ENCODE measurements around the gene KCNK6.

DNA sequence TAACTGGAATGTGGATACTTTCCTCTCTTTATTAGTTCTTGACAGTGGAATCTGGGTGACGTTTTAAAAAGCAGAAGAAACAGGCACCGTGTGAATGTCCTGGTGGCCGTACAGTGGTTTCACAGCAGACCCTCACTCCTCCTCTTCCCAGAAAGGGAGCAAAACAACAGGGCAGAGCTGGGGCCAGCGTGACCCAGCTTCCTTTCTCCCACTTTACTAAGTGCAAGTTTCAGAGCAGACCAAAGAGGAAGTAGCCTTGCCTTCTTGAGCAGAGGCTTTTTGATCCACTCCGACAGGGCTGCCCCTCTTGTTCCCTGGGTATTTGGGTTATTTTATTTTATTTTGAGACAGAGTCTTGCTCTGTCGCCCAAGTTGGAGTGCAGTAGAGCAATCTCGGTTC is 35.2 kb upstream of the KCNK6 start:
- TF ChIP-seq CTCF (IDR thresholded peaks at IDR 0.05) (no peak), POLR2A (IDR thresholded peaks at IDR 0.05) (no peak)

Data from thyroid gland (tissue), 4 donors.